Activated CD8-positive, alpha-beta memory T cell treated with anti-CD3 and anti-CD28 coated beads, Interleukin-2, amount 50 U/mL, for 24 hours (primary cell): ENCODE data around the gene LRRC4B.
A peak's percentile ranks its signal among the peaks of the same experiment; 100 is the strongest.
"Not testable (repeated sequence)": the region's sequence is repeated elsewhere in the genome, so short reads cannot be mapped to it uniquely, and the experiment has no call there.

Experiments
- DNase-seq: peaks from one replicate; pipeline ENCODE4 v3.0.0-alpha.2; 2020; ENCODE audit errors: extremely low read depth

LRRC4B gene

GRCh38 chr19:50552540-50552939 is 15.7 kb downstream of the LRRC4B start:
- no peak for DNase-seq

GRCh38 chr19:50551715-50552187 is 16.5 kb downstream of the LRRC4B start:
- DNase-seq: no peak

DNA sequence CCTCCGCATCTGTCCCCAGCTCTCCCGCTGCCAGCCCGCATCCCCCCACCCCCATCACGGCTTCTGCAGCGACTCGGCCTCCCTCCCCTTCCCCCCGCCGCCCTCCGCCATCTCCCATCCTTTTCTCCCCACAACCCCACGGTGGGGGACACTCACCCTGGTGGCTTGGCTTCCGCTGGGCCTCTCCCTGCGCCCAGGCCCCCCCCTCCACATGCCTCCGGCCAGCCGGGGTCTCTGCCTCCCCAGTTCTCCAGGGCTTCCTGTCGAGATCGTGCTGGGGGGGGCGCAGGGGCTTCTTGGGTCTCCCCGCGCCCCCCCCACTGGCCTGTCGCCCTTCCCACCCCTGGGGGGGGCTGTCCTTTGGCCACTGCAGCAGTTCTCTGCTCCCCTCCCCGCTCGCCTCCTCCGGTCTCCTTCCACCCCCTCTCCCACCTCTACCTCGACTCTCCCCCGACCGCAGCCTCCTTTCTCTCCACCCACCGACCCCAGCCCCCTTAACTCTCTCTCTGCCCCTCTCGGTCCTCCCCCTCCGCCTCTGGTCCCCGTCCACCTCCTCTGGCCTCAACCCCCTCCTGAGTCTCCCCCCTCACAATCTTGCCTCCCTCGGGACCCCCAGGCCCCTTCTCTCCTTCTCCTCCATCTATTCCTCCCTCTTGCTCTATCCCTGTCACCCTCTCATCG is 17.1 kb downstream of the LRRC4B start:
- no peak for DNase-seq

DNA sequence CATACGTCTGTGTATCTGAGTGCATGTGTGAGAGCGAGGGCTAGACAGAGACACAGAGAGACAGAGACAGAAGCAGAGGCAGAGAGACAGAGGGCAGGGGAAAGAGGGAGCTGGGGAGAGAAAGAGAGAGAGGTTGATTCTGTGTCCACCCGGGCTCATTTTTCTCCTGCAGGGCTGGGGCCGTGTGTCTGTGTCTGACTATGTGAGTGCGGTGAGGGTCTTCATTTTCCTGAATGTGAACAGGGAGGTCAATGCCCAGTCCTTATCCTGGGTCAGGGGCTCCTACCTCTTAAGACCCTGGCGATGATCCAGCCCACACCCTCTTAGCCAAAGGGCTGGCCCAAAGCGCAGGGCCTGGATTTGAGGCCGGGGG is 17.7 kb downstream of the LRRC4B start:
- DNase-seq: no peak

DNA sequence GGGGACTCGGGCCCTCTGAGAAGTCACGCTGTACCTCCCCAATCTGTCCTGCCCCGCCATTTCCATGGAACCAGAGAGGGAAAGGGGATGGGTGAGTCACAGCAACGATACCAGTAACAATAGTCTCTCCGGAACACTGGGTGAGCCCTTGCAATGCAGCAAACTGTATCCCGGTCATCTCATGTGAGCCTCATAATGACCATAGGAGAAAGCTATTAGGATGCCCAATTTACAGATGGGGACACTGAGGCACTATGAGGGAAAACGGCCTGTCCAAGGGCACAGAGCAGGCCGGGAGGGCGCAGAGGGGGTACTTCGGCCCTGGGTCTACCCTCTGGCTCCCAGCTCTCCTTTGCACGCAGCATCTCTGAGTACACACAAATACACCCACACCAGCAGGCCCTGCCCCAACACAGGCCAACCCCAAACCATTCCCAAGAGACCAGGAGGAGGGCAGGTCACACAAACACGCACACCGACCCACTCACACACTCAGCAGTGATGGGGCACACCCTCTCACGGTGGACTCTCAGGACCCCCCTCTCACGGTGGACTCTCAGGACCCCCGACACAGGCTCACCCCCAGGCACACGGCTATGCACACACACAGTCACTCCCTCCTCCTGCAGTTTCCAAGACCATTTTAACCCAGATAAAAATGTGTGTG is 18.2 kb downstream of the LRRC4B start:
- DNase-seq: no peak

DNA sequence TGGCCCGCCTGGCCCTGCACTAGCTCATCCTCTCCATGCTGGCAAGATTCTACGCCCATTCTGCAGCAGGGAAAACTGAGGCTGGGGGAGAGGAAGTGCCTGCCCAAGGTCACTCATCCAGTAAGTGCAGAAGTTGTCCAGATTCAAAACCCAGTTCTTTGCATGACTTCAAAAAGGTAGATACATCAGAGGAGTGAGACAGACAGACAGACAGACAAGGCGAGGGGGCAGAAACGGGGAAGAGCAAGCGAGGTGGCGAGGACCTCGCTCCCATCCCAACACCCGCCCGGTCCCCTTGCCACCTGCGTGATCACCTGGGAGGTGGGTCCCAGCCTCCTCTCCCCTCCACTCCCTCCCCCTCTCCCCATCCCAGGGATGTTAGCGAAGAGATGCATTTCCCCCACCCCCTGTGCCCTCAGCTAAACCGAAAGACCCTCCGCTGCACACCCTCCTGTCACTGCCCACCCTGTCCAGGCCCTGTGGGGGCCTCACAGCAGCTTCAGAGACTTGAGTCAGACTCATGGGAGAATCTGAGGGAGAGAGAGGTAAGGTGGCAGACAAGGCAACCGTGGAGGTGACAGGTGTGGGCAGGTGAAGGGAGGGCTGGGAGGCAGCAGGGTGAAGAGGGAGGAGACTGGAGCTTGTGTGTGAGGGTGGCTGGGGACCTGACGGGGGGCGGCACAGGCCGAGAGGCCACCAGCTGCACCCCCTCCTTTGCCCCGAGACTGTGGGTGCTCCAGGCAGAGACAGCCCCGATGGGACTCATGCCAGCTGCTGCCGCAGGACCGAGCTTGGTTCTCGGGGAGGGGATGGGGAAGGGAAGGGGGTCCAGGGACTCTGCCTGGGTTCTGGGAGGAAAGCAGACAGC is 18.9 kb downstream of the LRRC4B start:
- no peak for DNase-seq

DNA sequence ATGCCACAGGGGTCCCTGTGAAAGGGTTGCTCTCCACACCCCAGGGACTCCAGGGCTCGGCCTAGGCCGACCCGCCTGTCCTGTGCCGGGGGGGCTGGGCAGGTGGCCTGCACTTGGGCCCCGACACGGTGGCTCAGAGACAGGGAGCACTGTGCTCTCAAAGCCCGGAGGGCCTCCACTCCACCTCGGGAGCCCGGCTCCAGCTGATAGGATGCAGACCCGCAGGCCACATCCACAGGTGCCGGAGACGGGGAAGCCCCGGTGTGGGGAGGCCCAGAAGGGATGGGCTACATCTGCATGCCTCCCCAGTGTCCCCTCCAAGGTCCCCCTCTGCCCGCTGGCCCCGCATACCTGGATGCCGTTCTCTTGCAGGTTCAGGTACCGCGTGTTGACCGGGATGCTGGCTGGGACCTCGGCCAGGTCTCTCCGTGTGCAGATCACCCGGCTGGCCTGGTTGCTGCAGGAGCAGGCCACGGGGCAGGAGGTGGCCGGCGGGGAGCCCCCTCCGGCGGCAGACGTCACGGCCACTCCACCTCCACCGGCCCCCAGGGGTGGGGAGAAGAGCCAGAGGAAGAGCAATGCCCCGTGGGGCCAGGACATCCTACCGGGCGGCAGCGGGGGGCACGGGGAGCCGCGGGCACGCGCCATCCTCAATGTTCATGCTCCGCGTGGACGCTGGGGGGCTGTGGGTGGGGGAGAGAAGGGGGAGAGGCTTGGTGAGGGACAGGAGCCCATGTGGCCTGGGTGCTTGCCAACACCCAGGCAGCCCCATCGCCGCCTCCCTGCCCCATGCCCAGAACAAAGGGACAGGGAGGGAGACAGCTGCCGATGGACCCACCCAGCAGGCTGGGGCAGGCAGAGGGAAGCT is 19.8 kb downstream of the LRRC4B start:
- DNase-seq: no peak

DNA sequence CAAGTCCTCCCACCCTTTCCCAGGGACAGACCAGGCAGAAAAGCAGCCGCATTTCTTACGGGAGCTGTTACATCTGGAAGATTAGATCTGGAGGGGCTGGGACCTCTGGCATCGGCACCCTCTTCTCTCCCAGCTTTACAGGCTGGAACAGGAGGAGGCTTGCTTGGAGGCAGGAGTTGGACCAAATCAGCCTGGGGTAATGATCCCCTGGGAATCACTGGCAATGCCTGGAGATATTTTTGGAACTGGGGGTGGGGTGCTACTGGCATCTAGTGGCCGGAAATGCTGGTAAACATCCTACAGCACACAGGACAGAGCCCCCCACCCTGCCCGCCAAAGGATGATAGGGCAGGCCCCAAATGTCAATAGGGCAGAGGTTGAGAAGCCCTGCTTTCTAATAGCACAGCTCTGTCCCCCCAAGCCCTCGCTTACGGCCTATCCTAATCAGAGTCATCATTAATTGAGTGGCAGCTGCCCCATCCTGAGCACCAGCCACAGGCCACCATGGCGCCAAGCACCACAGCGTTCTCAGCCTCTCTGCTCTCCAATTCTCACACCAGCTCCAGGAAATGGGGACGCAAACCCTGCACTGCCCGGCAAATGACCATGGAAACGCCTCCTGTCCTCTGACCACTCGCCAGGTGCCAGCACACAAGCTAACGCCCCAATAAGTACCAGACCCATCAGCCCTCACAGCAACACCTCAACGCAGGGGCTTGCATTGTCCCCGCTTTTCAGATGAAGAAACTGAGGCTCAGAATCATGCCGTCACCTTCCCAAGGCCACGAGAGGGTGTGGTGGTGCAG is 20.6 kb downstream of the LRRC4B start:
- no peak for DNase-seq

GRCh38 chr19:50546527-50547221 is 21.6 kb downstream of the LRRC4B start:
- no peak for DNase-seq

DNA sequence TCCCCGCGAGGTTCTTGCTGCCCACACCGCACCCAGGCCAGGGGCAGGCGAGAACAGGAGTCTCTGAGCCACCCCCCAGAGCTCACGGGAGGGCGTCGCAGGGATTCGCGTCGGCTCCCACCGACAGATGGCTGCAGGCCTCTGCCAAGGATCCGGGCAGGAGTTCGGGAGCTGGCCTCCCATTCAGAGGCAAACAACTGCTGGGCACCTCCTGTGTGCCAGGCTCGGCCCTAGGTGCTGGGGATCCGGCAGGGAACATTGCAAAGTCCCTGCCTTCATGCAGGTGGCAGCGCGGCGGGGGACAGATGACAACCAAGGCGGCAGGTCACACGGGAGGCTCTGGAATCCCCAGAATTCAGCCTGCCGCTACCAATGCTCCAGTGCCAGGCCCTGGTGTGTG is 25.3 kb downstream of the LRRC4B start:
- no peak for DNase-seq

DNA sequence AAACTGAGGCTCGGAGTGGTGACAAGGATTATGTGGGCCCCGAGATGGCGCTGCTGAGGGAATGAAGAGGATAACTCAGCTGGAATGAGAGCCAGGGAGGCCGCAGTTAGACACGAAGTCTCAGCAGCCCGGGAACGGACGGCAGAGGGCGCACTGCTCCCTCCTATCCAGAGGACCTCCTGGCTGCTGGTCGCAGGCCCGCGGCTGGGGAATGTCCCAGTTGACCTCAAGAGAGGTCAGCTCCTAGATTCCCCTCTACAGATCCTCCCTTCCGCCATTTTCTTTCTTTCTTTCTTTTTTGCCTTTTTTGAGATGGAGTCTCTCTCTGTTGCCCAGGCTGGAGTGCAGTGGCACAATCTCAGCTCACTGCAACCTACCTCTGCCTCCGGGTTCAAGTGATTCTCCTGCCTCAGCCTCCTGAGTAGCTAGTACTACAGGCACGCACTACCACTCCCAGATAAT is 30.4 kb downstream of the LRRC4B start:
- DNase-seq: peak; percentile 24

- DNase-seq: no peak
Observed at GRCh38 chr19:50537306-50537685, 30.9 kb downstream of the LRRC4B start.

DNA sequence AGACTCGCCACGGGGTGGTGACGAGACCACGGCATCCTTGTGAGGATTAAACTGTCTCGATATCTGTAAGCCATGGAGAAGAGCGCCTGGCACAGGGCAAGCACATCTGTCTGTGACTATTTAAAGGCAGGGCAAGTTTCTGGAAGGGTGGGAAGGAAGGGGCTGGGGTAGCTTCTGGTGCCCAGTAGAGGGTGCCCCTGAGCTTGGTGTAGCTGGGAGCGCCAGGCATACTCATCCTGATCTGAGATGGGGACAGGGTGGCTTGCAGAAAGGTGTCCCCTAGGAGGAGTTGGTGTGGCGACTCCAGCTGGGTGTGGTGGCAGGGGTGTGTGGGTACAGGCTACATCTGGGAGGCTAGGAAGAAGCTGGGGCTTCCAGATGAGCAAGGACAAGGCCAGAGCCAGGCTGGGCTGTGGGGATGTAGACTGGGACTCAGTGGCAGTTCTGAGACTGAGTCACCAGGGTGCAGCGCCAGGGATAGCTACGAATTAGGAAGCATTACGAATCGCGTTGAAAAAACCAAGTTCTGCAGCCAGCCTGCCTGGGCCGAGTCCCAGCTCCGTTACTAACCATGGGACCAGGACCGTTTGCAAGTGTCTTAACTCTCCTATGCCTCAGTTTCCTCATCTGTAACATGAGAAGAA is 31.5 kb downstream of the LRRC4B start:
- no peak for DNase-seq

DNA sequence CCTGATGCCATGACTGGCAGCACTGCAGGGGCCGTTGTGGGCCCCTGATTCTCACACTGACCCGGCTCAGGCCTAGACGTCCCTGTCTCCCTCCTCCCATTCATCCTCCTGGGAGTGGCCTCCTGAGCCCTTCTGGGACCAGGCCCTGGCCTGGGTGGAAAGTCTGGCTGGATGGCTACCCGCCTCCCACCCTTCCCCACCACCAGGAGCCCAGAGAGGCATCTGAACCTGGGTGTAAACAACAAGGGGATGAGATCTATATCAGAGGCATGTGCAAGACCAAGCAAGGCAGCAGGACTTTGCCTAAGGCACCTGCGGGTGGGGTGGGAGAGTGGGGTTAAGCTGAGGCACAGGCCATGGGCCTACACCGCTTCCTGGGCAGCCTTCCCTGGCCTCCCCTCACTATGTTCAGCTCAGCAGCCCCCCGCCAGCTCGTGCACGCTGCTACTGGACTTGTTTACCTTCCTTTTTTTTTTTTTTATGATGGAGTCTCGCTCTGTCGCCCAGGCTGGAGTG is 32.5 kb downstream of the LRRC4B start:
- no peak for DNase-seq

DNA sequence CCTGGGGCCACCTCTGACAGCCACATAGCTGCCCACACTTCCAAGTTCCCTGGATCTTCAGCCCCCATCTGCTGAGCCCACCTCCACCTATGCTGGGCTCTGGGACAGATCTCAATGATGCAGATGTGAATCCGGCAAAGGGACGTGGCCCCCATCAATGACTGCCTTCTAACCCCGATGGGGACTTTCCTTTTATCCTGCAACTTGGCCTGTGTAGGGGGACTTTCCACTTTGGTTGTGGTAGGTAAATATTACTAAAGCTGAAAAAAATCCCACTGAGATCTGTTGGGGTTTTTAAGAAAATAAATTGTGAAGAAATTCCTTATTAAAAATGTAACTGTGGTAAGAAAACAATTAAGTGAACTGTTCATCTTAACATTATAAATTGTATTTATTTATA is 33.8 kb downstream of the LRRC4B start:
- DNase-seq: no peak

DNA sequence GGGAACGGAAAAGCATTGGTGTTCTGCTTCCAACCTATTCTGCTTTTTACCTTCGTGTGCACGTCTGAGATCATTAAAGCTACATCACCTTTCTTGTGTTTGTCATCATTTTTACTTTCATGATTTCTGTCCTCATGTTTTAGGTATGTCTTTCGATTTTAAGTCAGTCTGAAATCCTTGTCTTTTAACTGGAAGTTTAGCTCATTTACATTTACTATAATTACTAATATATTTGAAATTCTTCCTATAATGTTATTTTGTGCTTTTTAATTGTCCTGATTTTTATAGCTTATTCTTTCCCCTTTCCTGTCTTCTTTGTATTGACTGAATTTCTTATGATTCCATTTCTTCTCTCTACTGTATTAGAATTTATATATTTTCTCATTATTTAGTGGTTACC is 35.3 kb downstream of the LRRC4B start:
- no peak for DNase-seq

GRCh38 chr19:50531171-50531612 is 37.0 kb downstream of the LRRC4B start:
- DNase-seq: no peak

DNA sequence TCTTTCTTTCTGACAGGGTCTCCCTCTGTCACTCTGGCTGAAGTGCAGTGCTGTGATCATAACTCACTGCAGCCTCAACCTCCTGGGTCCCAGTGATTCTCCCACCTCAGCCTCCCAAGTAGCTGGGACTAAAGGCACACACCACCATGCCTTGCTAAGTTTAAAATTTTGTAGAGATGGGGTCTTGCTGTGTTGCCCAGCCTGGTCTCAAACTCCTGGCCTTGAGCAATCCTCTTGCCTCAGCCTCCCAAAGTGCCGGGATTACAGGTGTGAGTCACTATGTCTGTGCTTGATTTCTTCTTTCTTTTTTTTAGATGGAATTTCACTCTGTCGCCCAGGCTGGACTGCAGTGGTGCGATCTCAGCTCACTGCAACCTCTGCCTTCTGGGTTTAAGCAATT is 40.2 kb downstream of the LRRC4B start:
- not testable (repeated sequence) for DNase-seq

- no peak for DNase-seq
Observed at GRCh38 chr19:50522881-50523280, 45.4 kb downstream of the LRRC4B start.
